ENCODE measurements around the gene ZNF292.

DNA sequence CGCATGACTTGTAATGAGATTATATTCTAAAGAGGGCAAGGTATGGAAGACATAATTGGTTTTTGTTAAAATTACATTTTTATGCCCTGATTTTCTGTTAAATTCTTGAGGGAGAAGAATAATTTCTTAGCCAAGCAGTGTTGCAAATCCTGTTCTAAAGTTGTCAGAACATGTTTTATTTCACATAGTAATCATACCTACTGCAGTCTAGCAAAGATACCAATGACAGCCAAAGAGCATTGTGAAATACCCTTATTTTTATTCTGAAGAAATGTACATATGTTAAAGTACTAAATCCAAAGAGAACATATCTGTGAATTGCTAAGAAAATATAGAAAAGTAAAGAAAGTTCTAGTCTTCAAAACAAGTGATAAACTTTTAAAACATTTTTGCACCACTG is 127.4 kb downstream of the ZNF292 start:
- no peak for TF ChIP-seq CTCF (conservative IDR thresholded peaks at IDR 0.05 in 1 of 2, IDR thresholded peaks at IDR 0.05 in 1 of 2; ENCODE audit: low read depth in 1 of 2, low read length in 2 of 2)
- TF ChIP-seq EZH2 (IDR thresholded peaks at IDR 0.05; ENCODE audit: low read length, missing control alignments), result no peak
